GM12878 (cell line): Measurements from ENCODE around the gene SORCS1.

Experiments used
- GATAD2B ChIP-seq: fragments of 450-650 bp; conservative IDR thresholded peaks from 2 replicates; pipeline ENCODE4 v1.6.1; 2017; ENCODE audit warnings: low read depth, mild to moderate bottlenecking, moderate library complexity
- NFIC ChIP-seq: IDR thresholded peaks from 2 replicates; pipeline ENCODE4 v1.6.1; 2012; ENCODE audit warnings: low read depth, mild to moderate bottlenecking, inconsistent platforms, low read length, moderate library complexity
- POLR2A ChIP-seq: IDR thresholded peaks from 2 replicates; pipeline ENCODE4 v1.6.1; 2011; ENCODE audit warnings: low read depth, mild to moderate bottlenecking, low read length

DNA sequence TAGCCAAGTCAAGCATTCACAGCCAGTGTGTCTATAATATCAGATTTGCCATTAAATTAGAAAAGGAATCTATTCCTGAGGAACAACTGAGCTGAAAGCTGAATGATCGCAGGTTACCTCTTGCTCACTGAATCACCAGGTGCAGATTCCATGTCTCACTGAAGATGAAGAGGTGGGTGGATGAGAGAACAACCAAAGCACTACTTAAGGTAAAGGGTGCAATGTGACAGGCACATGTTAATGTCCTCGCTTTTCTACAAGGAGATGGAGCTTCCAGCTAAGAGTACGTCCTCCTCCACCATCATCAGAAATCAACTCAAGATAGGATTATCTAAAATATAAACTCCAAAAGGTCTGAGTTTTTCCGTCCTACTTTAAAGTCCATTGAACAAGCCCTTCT is 4.6 kb downstream of the SORCS1 start:
- TF ChIP-seq GATAD2B (no peak), NFIC (no peak), POLR2A (no peak)
